22Rv1 (cell line): ENCODE measurements around the gene RHBDF1.
A peak's percentile ranks its signal among the peaks of the same experiment; 100 is the strongest.
"Not testable (repeated sequence)": the region's sequence is repeated elsewhere in the genome, so short reads cannot be mapped to it uniquely, and the experiment has no call there.

Experiments
- H3K27ac ChIP-seq: fragments of 450-650 bp; 2 replicates; pipeline ENCODE4 v1.5.1; 2017
- ZFX ChIP-seq: fragments of 450-650 bp; IDR thresholded peaks from 2 replicates; pipeline ENCODE4 v1.6.1; 2017; ENCODE audit warnings: antibody characterized with exemption, borderline replicate concordance
- TF ChIP-seq, protein P1 (sequence below): fragments of 450-650 bp; IDR thresholded peaks from 2 replicates; pipeline ENCODE4 v1.5.1; 2017; ENCODE audit warnings: mild to moderate bottlenecking

RHBDF1 gene

DNA sequence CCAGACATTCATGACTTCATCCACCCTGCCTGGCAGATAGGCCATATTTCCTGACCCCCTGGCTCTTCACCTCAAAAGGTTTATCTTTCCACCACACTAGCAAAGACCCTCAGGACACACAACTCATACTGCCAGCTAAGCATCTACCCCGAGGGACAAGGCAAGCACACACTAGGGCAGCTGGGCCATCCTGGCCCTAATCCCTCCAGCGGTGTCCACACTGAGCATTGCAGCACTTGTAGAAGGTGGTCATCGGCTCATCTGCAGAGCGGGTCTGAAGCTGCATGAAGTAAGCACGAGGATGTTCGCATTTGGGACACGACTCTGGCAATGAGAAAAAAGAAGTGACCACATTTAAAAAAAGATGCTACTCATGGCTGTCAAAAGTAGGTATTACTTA, 25.2 kb downstream of the RHBDF1 start:
- TF ChIP-seq, protein P1, sequence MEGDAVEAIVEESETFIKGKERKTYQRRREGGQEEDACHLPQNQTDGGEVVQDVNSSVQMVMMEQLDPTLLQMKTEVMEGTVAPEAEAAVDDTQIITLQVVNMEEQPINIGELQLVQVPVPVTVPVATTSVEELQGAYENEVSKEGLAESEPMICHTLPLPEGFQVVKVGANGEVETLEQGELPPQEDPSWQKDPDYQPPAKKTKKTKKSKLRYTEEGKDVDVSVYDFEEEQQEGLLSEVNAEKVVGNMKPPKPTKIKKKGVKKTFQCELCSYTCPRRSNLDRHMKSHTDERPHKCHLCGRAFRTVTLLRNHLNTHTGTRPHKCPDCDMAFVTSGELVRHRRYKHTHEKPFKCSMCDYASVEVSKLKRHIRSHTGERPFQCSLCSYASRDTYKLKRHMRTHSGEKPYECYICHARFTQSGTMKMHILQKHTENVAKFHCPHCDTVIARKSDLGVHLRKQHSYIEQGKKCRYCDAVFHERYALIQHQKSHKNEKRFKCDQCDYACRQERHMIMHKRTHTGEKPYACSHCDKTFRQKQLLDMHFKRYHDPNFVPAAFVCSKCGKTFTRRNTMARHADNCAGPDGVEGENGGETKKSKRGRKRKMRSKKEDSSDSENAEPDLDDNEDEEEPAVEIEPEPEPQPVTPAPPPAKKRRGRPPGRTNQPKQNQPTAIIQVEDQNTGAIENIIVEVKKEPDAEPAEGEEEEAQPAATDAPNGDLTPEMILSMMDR = no peak
- no peak for TF ChIP-seq ZFX
- no peak overlapping the region for H3K27ac ChIP-seq

DNA sequence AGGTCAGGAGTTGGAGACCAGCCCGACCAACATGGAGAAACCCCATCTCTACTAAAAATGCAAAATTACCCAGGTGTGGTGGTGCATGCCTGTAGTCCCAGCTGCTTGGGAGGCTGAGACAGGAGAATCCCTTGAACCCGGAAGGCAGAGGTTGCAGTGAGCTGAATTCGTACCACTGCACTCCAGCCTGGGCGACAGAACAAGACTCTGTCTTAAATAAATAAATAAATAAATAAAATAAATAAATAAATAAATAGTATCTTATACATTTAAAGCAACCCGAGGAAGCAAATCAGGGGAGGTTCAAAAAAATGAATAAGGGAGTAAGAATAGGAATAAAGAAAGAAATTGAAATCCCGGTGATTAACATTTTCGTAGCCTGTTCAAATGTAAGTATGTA, 25.9 kb downstream of the RHBDF1 start:
- not testable (repeated sequence) for H3K27ac ChIP-seq

DNA sequence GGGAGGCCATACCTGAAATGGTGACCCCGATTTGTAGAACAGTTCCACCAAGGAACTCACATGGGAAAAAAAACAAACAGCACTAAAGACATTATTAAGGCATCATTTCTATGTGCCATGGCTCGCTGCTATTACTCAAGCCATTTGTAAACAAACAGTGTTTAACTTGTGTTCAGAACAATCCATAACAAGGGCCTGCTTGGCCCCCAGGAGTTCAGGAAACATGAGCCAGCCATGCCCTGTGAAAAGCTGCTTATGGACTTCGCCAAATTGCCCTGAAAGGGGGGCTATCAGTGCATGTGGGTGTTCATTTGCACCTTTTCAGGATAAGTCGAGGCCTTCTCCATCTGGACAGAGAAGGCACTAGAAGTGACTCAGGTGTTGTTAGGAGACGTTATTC, 27.0 kb downstream of the RHBDF1 start:
- TF ChIP-seq ZFX = no peak
- TF ChIP-seq, protein P1 = no peak
- H3K27ac ChIP-seq = peak overlapping the region; percentile 57

DNA sequence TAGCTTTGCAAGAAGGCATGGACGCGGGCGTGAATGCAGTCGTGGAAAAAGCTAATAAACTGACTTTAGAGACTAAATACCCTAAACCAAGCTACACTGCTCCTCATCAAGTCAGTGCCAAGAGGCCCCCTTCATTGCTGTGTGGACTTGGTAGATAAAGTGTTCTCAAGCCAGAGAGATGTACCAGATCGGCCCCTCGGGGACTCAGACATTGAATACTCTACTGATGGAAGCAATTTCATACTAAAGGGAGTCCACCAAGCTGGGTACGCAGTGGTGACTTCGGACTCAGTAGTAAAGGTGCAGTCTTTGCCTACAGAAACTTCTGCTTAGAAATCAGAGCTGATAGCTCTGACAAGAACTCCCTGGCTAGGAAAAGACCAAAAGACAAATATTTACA, 27.8 kb downstream of the RHBDF1 start:
- peak overlapping the region; percentile 57 for H3K27ac ChIP-seq
- TF ChIP-seq, protein P1 = no peak
- TF ChIP-seq ZFX = no peak

DNA sequence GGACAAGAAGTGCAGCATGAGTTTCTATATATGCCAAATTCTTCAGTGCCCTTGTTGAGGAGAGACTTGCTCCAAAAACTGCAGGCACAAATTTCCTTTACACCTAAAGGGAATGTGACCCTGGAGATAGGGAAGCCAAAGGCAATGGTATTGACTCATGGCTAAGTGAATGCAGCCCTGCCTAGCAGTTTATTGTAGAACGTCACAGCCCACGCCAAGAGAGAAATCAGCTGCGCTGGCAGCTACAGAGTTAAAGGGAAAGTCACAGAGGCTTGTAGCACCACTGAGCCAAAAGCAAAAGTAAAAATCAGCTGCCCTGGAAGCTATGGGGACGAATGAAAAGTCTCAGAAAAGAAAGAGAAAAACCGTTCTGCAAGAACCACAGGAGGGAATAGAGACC, 29.1 kb downstream of the RHBDF1 start:
- H3K27ac ChIP-seq = no peak overlapping the region
- TF ChIP-seq, protein P1 = no peak
- TF ChIP-seq ZFX = no peak

DNA sequence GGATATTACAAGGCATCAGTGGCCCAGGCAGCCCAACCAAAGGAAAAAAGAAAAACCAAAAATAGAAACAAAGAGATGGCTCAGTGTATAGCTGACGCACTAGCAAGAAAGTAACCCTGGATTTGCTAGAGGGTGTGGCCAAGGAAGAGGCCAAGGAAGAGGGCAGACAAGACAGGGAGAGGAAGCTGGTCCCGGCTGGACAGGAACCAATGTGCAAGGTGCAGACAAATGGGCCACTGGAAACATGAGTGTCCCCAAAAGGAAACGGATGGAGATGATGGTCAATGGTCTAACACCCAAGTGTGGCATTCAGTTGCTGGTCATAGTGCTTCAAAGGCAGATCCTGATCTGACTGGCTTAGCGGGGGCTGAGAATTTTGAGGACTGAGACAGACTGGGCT, 29.7 kb downstream of the RHBDF1 start:
- no peak overlapping the region for H3K27ac ChIP-seq
- TF ChIP-seq, protein P1 = no peak
- no peak for TF ChIP-seq ZFX

DNA sequence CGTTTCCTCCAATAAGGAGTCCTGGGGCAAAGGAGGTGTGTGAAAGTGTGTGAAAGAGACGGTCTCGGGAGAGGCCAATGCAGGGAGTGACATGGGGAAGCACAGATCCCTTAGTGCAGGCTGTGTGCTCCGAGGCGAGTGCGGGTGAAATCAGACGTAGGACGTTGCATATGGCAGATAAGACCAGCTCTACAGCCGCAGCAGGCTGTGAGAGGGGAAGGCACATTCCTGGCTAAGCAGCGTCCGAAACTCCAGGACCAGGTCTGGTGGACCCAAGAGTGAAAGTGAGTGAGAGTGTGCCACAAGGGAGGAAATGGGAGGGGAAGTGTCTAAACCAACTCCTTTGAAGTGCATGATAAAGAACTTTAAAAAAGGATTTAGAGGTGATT, 30.4 kb downstream of the RHBDF1 start:
- TF ChIP-seq ZFX = no peak
- TF ChIP-seq, protein P1 = no peak
- no peak overlapping the region for H3K27ac ChIP-seq

DNA sequence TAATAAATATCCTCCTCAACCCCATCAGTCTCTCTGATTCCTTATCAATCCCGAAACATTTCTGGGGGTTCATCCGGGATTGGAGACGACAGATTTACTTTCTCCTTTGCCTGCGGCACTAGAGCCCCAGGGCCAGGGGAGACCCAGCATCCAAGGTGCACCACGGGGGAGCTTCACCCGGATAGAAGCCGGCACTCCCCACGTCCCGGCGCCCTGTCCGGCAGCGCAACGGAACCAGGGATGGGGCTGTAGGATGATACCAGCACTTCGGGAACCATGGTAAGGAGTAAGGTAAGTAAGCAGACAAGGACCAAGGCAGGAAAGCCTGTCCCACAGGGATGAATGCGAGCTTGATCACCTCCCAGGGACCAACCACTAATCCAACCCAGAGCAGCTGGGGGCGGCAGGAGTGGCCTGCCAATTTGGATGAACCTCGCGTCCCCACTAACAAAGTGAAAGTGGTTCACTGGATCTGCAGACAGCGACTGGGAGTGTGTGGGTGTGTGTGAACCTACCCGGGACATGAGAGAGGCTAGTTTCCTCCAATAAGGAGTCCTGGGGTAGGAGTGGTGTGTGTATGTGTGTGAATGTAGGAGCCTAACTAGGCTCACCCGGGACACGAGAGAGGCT, 30.9 kb downstream of the RHBDF1 start:
- TF ChIP-seq, protein P1 = no peak
- TF ChIP-seq ZFX = no peak
- H3K27ac ChIP-seq = no peak overlapping the region
